B cell (primary cell): ENCODE measurements around the gene WEE1. TPM values are rescaled to one million over a fixed set of nuclear protein-coding genes. Genes with fewer than 3 reads are reported as not detected.

Experiments
- ATAC-seq: fragments of 200-7000 bp; cut with Tn5 transposase; one replicate; pipeline ENCODE4 v1.10.0; 2021; ENCODE audit warnings: low read depth, mild to moderate bottlenecking, moderate number of reproducible peaks, moderate library complexity
- CTCF ChIA-PET: fragments of 350-600 bp; sonication (Branson Sonifier 250); formaldehyde crosslinking; loops from one replicate; lab custom pipeline; 2021; ENCODE audit warnings: antibody characterized with exemption, inconsistent platforms; lab: Charles Lee
- POLR2A ChIA-PET: fragments of 350-600 bp; sonication (Branson Sonifier 250); formaldehyde crosslinking; loops from one replicate; lab custom pipeline; 2021; ENCODE audit warnings: antibody characterized with exemption; lab: Charles Lee
- DNase-seq: peaks from one replicate; pipeline ENCODE4 v3.0.0; 2013
- H2AFZ ChIP-seq: 2 replicates; pipeline ENCODE4 v1.6.1; 2012; ENCODE audit warnings: mild to moderate bottlenecking, low read depth, low read length; ENCODE audit not compliant: insufficient read depth, poor library complexity, severe bottlenecking
- H3K27ac ChIP-seq, 2 donors: 1 replicate in 1 of 2; 2 replicates in 1 of 2; pipeline ENCODE4 v1.5.1; 2012 to 2013; ENCODE audit warnings: low read length in 2 of 2, mild to moderate bottlenecking in 2 of 2, moderate library complexity in 1 of 2
- H3K27me3 ChIP-seq, 4 experiments: fragments of 200-600 bp in 1 of 4; sonication (generic) in 1 of 4; replicated peaks in 1 of 4; 1 replicate in 2 of 4; 2 replicates in 2 of 4; pipeline versions ENCODE4 v1.6.1 to v1.7.0; 2013 to 2016; ENCODE audit warnings: low read length in 3 of 4, mild to moderate bottlenecking in 2 of 4, mixed read lengths in 1 of 4, moderate library complexity in 1 of 4; ENCODE audit not compliant: insufficient read depth in 4 of 4, control insufficient read depth in 3 of 4; ENCODE audit errors: control extremely low read depth in 1 of 4
- H3K36me3 ChIP-seq, 2 experiments: replicated peaks in 1 of 2; 1 replicate in 1 of 2; 2 replicates in 1 of 2; pipeline versions ENCODE4 v1.6.1 to v1.7.1; 2013; ENCODE audit warnings: low read length in 1 of 2; ENCODE audit not compliant: insufficient read depth in 2 of 2, control insufficient read depth in 1 of 2; ENCODE audit errors: control extremely low read depth in 1 of 2, extremely low read depth in 1 of 2
- H3K4me1 ChIP-seq, 2 donors: fragments of 200-600 bp in 1 of 2; sonication (generic) in 1 of 2; 1 replicate in 1 of 2; 2 replicates in 1 of 2; pipeline versions ENCODE4 v1.5.1 to v1.6.1; 2013 to 2017; ENCODE audit warnings: low read length in 2 of 2; ENCODE audit not compliant: control insufficient read depth in 2 of 2, insufficient read depth in 2 of 2
- H3K4me2 ChIP-seq: replicated peaks from 2 replicates; pipeline ENCODE3; 2012; ENCODE audit warnings: mild to moderate bottlenecking, low read depth, low read length; ENCODE audit not compliant: poor library complexity, severe bottlenecking
- H3K4me3 ChIP-seq, 5 experiments: fragments of 200-600 bp in 1 of 5; sonication (generic) in 1 of 5; 1 replicate in 3 of 5; 2 replicates in 2 of 5; pipeline versions ENCODE4 v1.5.1 to v1.7.0; 2011 to 2016; ENCODE audit warnings: low read length in 4 of 5, mild to moderate bottlenecking in 4 of 5, low read depth in 2 of 5, control low read depth in 1 of 5, moderate library complexity in 1 of 5; ENCODE audit not compliant: insufficient read depth in 1 of 5; ENCODE audit errors: control extremely low read depth in 1 of 5, extremely low read depth in 1 of 5
- H3K79me2 ChIP-seq: fragments of 200-600 bp; sonication (generic); one replicate; pipeline ENCODE4 v1.6.0; 2016; ENCODE audit warnings: low read length; ENCODE audit not compliant: control insufficient read depth, insufficient read depth
- H3K9ac ChIP-seq: fragments of 200-600 bp; sonication (generic); 2 replicates; pipeline ENCODE4 v1.6.1; 2017; ENCODE audit warnings: mild to moderate bottlenecking, low read length, moderate library complexity
- H3K9me3 ChIP-seq, 3 donors: one replicate each; pipeline versions ENCODE4 v1.6.1 to v1.7.1; 2013; ENCODE audit warnings: low read length in 2 of 3; ENCODE audit not compliant: control insufficient read depth in 2 of 3, insufficient read depth in 1 of 3; ENCODE audit errors: control extremely low read depth in 1 of 3
- H4K20me1 ChIP-seq: 2 replicates; pipeline ENCODE4 v1.6.0; 2012; ENCODE audit warnings: mild to moderate bottlenecking, low read length; ENCODE audit not compliant: insufficient read depth, control insufficient read depth, poor library complexity, severe bottlenecking
- H3K27ac Mint-ChIP-seq: one replicate; pipeline ENCODE4 v1.8.0; 2021; ENCODE audit warnings: mixed read lengths
- H3K27me3 Mint-ChIP-seq: one replicate; pipeline ENCODE4 v1.8.0; 2021; ENCODE audit warnings: mixed read lengths
- H3K4me1 Mint-ChIP-seq: one replicate; pipeline ENCODE4 v1.8.0; 2021; ENCODE audit warnings: mixed read lengths
- H3K4me3 Mint-ChIP-seq: one replicate; pipeline ENCODE4 v1.8.0; 2021; ENCODE audit warnings: mixed read lengths
- H3K9me3 Mint-ChIP-seq: one replicate; pipeline ENCODE4 v1.8.0; 2022; ENCODE audit warnings: mixed read lengths; ENCODE audit not compliant: insufficient read depth
- EZH2 ChIP-seq: IDR thresholded peaks from 2 replicates; pipeline ENCODE4 v1.6.1; 2012; ENCODE audit warnings: borderline replicate concordance, low read depth, mild to moderate bottlenecking, moderate library complexity, low read length; ENCODE audit not compliant: insufficient read depth, poor library complexity, severe bottlenecking
- WGBS: methylation state at CpG from one replicate; pipeline ENCODE4 v1.1.5; 2013; ENCODE audit warnings: missing lambda C conversion rate; ENCODE audit not compliant: insufficient coverage; 5-methylcytosine and 5-hydroxymethylcytosine counted together
- intact Hi-C: fragments of 100-400 bp; cut with micrococcal nuclease; formaldehyde crosslinking; loops from one replicate; pipeline ENCODE4 v1.10.0; 2022
- polyA plus RNA-seq: library from polyadenylated mRNA; depleted of rRNA; stranded (reverse); fragments of >200 nt; gene quantifications from 2 replicates; pipeline ENCODE4 v1.2.3, GENCODE V29; 2012
- total RNA-seq, 2 donors: library from RNA; stranded (reverse); fragments of 120-200 nt in 1 of 2; gene quantifications; 1 replicate in 1 of 2; 2 replicates in 1 of 2; pipeline versions ENCODE4 v1.2.3 to v1.2.4, GENCODE V29; 2013 to 2022
- TF ChIP-seq, protein P1 (sequence below): fragments of 200-600 bp; IDR thresholded peaks from one replicate; pipeline ENCODE4 v1.8.0; 2022; ENCODE audit warnings: antibody characterized with exemption, mild to moderate bottlenecking

Gene WEE1
- total and polyA plus RNA-seq, 2 donors (not counting 1 experiment from before 2014, with no cell fraction given), result 14.7 to 31.3 TPM

DNA sequence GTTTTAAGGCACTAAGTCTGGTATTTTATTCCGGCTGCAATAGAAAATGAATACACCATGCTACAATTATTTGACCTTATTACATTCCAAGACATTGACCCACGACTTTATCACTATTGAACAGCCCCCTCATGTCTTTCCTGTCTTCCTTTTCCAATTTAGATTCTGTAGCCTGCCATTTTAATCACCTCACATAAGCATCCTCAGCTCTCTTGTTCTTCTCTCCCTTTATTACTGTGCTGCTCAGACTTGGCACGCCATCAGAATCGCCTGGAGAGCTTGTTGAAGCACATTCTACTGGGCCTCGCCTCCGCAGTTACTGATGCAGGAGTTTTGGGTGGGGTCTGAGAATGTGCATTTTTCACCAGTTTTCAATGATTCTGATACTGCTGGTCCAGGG, 51.7 kb downstream of the WEE1 start:
- CTCF ChIA-PET, result interaction anchor here (0.9 to 1.4 kb wide), 2 partner anchors 11 to 124 kb away, joined by 3 to 4 read pairs; no protein-coding TSS in a partner anchor

DNA sequence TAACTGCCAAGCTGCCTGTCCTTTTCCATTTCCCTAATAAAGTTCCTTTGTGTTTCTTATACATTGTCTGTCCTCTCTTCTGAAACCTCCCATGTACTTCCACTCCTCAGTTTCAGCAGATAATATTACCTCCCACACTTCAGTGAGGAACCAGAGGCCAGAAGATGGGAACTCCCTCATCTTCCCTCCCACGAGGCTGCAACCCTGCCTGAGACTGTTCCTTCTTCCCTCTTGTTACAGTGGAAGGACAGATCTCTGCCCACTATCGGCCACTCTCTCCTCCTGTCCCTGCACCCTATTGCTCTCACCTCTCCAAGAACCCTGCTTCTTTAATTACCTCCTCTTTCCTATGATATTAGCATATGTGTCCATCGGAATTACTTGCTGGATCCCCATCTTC, 52.3 kb downstream of the WEE1 start:
- Mint-ChIP-seq H3K4me3 (no peak overlapping the region), H3K4me1 (peaks cover 55% of the 10 kb centered on the region), H3K27me3 (no peaks in the 10 kb centered on the region), H3K9me3 (no peaks in the 10 kb centered on the region), H3K27ac (peak overlapping the region; percentile 54)
- ATAC-seq (no peak), DNase-seq (no peak)
- Histone ChIP-seq H4K20me1 (no peaks in the 10 kb centered on the region), H3K79me2 (peaks cover 5% of the 10 kb centered on the region), H3K27me3 (no peaks in the 10 kb centered on the region), H3K9ac (no peak overlapping the region), H3K9me3 (no peaks in the 10 kb centered on the region), H3K36me3 (no peaks in the 10 kb centered on the region), H3K4me2 (no peak overlapping the region), H3K4me3 (no peak overlapping the region), H3K27ac (no peak overlapping the region), H2AFZ (no peak overlapping the region), H3K4me1 (peaks cover 22 to 24% of the 10 kb centered on the region in 2 donors)
- ChIA-PET CTCF (interaction anchor here (1.1 kb wide), 1 partner anchor 348 kb away, joined by 3 read pairs; no protein-coding TSS in a partner anchor), POLR2A (no interaction called here)
- intact Hi-C loops, result no loop called here
- no peak for TF ChIP-seq EZH2
- TF ChIP-seq, protein P1, sequence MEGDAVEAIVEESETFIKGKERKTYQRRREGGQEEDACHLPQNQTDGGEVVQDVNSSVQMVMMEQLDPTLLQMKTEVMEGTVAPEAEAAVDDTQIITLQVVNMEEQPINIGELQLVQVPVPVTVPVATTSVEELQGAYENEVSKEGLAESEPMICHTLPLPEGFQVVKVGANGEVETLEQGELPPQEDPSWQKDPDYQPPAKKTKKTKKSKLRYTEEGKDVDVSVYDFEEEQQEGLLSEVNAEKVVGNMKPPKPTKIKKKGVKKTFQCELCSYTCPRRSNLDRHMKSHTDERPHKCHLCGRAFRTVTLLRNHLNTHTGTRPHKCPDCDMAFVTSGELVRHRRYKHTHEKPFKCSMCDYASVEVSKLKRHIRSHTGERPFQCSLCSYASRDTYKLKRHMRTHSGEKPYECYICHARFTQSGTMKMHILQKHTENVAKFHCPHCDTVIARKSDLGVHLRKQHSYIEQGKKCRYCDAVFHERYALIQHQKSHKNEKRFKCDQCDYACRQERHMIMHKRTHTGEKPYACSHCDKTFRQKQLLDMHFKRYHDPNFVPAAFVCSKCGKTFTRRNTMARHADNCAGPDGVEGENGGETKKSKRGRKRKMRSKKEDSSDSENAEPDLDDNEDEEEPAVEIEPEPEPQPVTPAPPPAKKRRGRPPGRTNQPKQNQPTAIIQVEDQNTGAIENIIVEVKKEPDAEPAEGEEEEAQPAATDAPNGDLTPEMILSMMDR, result no peak
- WGBS, result 69% methylated on average over 3 of the region's 3 CpGs

More for the DNA sequence above, 51.7 kb downstream of the WEE1 start:
- ATAC-seq (no peak), DNase-seq (no peak)
- H3K4me2 ChIP-seq, result no peak overlapping the region
- 100% methylated on average over 1 of the region's 6 CpGs for WGBS
- TF ChIP-seq, protein P1, result no peak
- TF ChIP-seq EZH2, result no peak
- peaks cover 9% of the 10 kb centered on the region for H3K79me2 ChIP-seq
- Mint-ChIP-seq H3K4me1 (peaks cover 57% of the 10 kb centered on the region), H3K27ac (peak overlapping the region; percentile 16), H3K27me3 (no peaks in the 10 kb centered on the region), H3K4me3 (no peak overlapping the region), H3K9me3 (no peaks in the 10 kb centered on the region)
- H2AFZ ChIP-seq, result no peak overlapping the region
- no peak overlapping the region for H3K9ac ChIP-seq
- H3K9me3 ChIP-seq, result no peaks in the 10 kb centered on the region
- H3K27ac ChIP-seq, result no peak overlapping the region
- H4K20me1 ChIP-seq, result no peaks in the 10 kb centered on the region
- H3K4me1 ChIP-seq, result peaks cover 22 to 27% of the 10 kb centered on the region in 2 donors
- intact Hi-C loops, result no loop called here
- H3K4me3 ChIP-seq, result no peak overlapping the region
- no peaks in the 10 kb centered on the region for H3K27me3 ChIP-seq
- POLR2A ChIA-PET, result no interaction called here
- no peaks in the 10 kb centered on the region for H3K36me3 ChIP-seq
